Natural killer cell treated with Interleukin-12 subunit alpha and Interleukin-12 subunit beta and Interleukin-15 and Interleukin-18, amount 100 ng/mL, for 72 hours (primary cell): ENCODE data around the gene MEST. TPM values are rescaled to one million over a fixed set of nuclear protein-coding genes. Genes with fewer than 3 reads are reported as not detected.
"Not testable (repeated sequence)": the region's sequence is repeated elsewhere in the genome, so short reads cannot be mapped to it uniquely, and the experiment has no call there.

Experiments used
- ATAC-seq, 2 donors: fragments of 150-1000 bp; cut with Tn5 transposase in 1 of 2; sonication (Bioruptor Pico), chemical (Tn5 transposase) in 1 of 2; 2 replicates each; pipeline ENCODE4 v1.10.0; 2021
- DNase-seq: peaks from one replicate; pipeline ENCODE4 v3.0.0; 2022; ENCODE audit warnings: low spot score
- H3K27ac Mint-ChIP-seq, 2 donors: 1 replicate in 1 of 2; 2 replicates in 1 of 2; pipeline ENCODE4 v1.8.0; 2022; ENCODE audit warnings: mixed read lengths in 2 of 2, mild to moderate bottlenecking in 1 of 2, moderate library complexity in 1 of 2
- H3K27me3 Mint-ChIP-seq, 2 donors: 1 replicate in 1 of 2; 2 replicates in 1 of 2; pipeline ENCODE4 v1.8.0; 2022; ENCODE audit warnings: mixed read lengths in 2 of 2
- H3K36me3 Mint-ChIP-seq: one replicate; pipeline ENCODE4 v1.8.0; 2022; ENCODE audit warnings: mixed read lengths
- H3K4me1 Mint-ChIP-seq, 2 donors: 1 replicate in 1 of 2; 2 replicates in 1 of 2; pipeline ENCODE4 v1.8.0; 2022; ENCODE audit warnings: low read depth in 2 of 2, mixed read lengths in 2 of 2, mild to moderate bottlenecking in 1 of 2
- H3K4me3 Mint-ChIP-seq: one replicate; pipeline ENCODE4 v1.8.0; 2022; ENCODE audit warnings: mixed read lengths
- H3K9me3 Mint-ChIP-seq: 2 replicates; pipeline ENCODE4 v1.8.0; 2022; ENCODE audit warnings: mixed read lengths
- total RNA-seq, 2 donors: library from RNA; stranded (reverse); gene quantifications; one replicate each; pipeline ENCODE4 v1.2.3, GENCODE V29; 2022

MEST gene
- total RNA-seq, 2 donors from 2014 or later = 0.73 to 1.3 TPM

DNA sequence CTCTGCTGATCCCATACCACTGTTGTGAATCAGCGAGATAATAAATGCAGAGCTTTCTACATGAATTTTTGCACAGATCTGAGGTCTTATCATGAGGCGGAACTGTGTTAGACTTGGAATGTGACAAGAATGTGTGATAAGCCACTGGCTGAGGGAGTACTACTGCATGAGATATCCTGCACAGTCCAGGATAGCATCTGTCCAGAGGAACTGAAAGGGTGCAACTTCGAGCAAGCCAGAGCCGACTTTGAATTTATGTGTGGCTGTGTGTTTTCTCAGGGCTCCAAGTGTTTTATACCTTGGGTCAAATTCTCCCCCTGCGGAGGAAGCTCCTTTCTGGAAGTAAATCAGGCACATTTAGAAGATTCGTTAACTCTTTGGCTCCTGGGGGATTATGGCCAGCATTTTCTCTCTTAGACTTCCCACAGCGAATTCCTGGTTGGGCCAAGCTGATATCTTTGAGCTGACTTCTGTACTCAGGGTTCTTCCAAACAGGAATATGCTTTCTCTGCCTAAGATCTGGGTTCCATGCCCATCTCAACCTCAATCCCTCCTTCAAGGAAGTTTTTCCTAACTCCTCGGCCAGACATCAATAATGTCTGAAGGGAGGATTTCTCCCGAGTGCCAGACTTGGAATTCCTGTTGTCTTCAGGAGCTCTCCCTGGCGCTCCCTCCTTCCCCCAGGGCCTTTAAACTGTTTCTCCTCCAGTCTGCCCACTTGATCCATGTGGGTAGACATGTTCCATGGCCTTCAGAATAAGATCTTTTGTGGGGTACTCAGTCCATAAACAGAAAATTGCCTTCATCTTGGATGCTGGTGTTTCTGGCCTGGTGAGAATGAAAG is 2.5 kb upstream of the MEST start:
- Mint-ChIP-seq H3K27me3 (peaks cover 40 to 41% of the 10 kb centered on the region in 2 donors), H3K27ac (no peak overlapping the region), H3K4me1 (peaks cover 29 to 31% of the 10 kb centered on the region in 2 donors), H3K9me3 (no peaks in the 10 kb centered on the region), H3K4me3 (no peak overlapping the region), H3K36me3 (no peaks in the 10 kb centered on the region)
- no peak for DNase-seq
- ATAC-seq = no peak

DNA sequence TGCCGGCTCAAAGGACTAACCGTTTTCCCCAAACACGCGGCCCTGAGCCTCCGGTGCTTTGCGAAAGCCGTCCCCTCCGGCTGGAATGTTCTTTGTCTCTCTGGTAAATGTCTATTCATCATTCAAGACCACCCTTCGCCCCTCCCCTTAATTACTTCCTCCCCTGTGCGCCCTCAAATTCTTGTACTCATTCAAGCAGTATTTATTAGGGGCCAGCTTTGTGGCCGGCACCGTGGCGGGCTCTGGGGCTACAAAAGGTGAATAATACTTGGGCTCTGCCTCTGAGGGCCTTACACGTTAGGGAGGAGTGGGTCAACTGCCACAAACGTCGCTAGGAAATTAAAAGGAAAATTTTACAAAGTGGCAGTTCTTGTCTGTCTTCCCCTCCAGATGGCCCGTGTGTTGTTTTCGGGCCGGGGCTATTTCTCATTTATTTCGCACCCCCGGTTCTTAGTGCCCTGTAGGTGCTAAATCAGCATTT is 1.5 kb upstream of the MEST start:
- no peak overlapping the region for H3K4me3 Mint-ChIP-seq
- ATAC-seq (no peak), DNase-seq (no peak)
- no peaks in the 10 kb centered on the region for H3K36me3 Mint-ChIP-seq
- peaks cover 36% of the 10 kb centered on the region in 2 donors for H3K27me3 Mint-ChIP-seq
- H3K4me1 Mint-ChIP-seq = peaks cover 22 to 23% of the 10 kb centered on the region in 2 donors
- H3K27ac Mint-ChIP-seq = no peak overlapping the region
- H3K9me3 Mint-ChIP-seq = no peaks in the 10 kb centered on the region

GRCh38 chr7:130490888-130491804 is 739 bp upstream of the MEST start:
- Mint-ChIP-seq H3K4me3 (peak overlapping the region; percentile 63), H3K27ac (no peak overlapping the region), H3K9me3 (no peaks in the 10 kb centered on the region), H3K4me1 (peaks cover 15 to 17% of the 10 kb centered on the region in 2 donors), H3K36me3 (no peaks in the 10 kb centered on the region), H3K27me3 (peaks cover 31 to 32% of the 10 kb centered on the region in 2 donors)
- DNase-seq (no peak), ATAC-seq (peak; percentile 48 to 51)

- DNase-seq (no peak), ATAC-seq (no peak)
- H3K27ac Mint-ChIP-seq = no peak overlapping the region
- peaks cover 22 to 24% of the 10 kb centered on the region in 2 donors for H3K27me3 Mint-ChIP-seq
- peak overlapping the region; percentile 17 for H3K4me3 Mint-ChIP-seq
- no peaks in the 10 kb centered on the region for H3K36me3 Mint-ChIP-seq
- H3K4me1 Mint-ChIP-seq = peaks cover 6 to 9% of the 10 kb centered on the region in 2 donors
- no peaks in the 10 kb centered on the region for H3K9me3 Mint-ChIP-seq
Measured at GRCh38 chr7:130492523-130493274, 814 bp downstream of the MEST start.

DNA sequence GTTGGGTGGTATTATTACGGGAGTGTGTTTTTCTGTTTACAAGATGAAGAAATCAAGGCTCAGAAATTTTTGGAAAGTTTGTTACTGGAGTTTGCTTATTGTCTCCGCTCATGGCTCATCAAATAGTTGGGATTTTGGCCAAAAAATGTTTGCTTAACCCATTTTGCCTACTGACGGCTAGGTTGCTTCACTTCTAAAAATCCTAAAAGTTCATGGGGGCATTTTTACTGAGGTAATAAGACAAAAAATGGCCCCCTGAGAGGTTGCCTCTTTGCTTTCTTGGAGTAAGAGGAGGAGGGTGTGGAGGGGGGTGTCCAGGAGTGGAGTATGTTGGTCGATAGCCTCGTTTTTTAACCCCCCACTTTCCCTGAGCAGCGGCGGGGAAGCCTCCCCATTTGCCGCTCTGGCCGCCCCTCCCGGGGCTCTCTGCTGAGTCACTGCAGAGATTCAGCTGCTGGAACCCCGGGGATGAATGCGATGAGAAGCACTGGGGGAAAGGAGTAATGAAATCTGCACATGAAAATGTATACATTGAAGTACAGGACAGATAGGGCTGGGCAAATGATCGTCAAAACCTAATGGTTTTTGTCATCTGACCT is 1.5 kb downstream of the MEST start:
- H3K36me3 Mint-ChIP-seq = no peaks in the 10 kb centered on the region
- peak overlapping the region; percentile 17 for H3K4me3 Mint-ChIP-seq
- H3K9me3 Mint-ChIP-seq = no peaks in the 10 kb centered on the region
- H3K4me1 Mint-ChIP-seq = peaks cover 6 to 9% of the 10 kb centered on the region in 2 donors
- peaks cover 21 to 22% of the 10 kb centered on the region in 2 donors for H3K27me3 Mint-ChIP-seq
- no peak overlapping the region for H3K27ac Mint-ChIP-seq
- DNase-seq (no peak), ATAC-seq (no peak)

- no peak for DNase-seq
- H3K4me3 Mint-ChIP-seq = no peak overlapping the region
- peaks cover 19 to 22% of the 10 kb centered on the region in 2 donors for H3K27me3 Mint-ChIP-seq
- H3K27ac Mint-ChIP-seq = no peak overlapping the region
- peaks cover 6 to 9% of the 10 kb centered on the region in 2 donors for H3K4me1 Mint-ChIP-seq
- no peak for ATAC-seq
- H3K36me3 Mint-ChIP-seq = no peaks in the 10 kb centered on the region
- H3K9me3 Mint-ChIP-seq = no peaks in the 10 kb centered on the region
Measured at GRCh38 chr7:130494431-130494858, 2.6 kb downstream of the MEST start.

DNA sequence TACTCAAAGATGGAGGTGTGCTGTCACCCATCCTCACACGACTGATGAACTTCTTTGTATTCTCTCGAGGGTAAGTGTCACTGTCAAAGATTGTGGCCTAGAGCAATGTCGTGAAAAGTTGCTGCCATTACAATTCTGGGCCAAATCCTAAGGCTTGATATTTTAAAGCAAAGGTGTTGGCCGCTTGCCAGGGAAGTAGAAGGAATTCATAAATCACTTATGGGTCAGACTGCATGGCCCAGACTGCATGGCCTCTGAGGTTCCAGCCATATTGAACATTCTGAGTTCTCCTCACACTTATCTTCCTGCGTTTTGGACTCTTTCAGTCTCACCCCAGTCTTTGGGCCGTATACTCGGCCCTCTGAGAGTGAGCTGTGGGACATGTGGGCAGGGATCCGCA is 8.6 kb downstream of the MEST start:
- Mint-ChIP-seq H3K4me3 (no peak overlapping the region), H3K36me3 (no peaks in the 10 kb centered on the region), H3K27me3 (no peaks in the 10 kb centered on the region), H3K9me3 (no peaks in the 10 kb centered on the region), H3K27ac (no peak overlapping the region), H3K4me1 (no peaks in the 10 kb centered on the region)
- ATAC-seq (no peak), DNase-seq (no peak)

- Mint-ChIP-seq H3K36me3 (no peaks in the 10 kb centered on the region), H3K4me1 (no peaks in the 10 kb centered on the region), H3K27ac (no peak overlapping the region), H3K4me3 (no peak overlapping the region), H3K27me3 (no peaks in the 10 kb centered on the region), H3K9me3 (no peaks in the 10 kb centered on the region)
- DNase-seq (no peak), ATAC-seq (no peak)
Measured at GRCh38 chr7:130500910-130501309, 9.0 kb downstream of the MEST start.

- Mint-ChIP-seq H3K9me3 (no peaks in the 10 kb centered on the region), H3K4me1 (no peaks in the 10 kb centered on the region), H3K27ac (no peak overlapping the region), H3K4me3 (no peak overlapping the region), H3K36me3 (no peaks in the 10 kb centered on the region), H3K27me3 (no peaks in the 10 kb centered on the region)
- no peak for ATAC-seq
- DNase-seq = no peak
Measured at GRCh38 chr7:130505753-130506152, 13.9 kb downstream of the MEST start.

DNA sequence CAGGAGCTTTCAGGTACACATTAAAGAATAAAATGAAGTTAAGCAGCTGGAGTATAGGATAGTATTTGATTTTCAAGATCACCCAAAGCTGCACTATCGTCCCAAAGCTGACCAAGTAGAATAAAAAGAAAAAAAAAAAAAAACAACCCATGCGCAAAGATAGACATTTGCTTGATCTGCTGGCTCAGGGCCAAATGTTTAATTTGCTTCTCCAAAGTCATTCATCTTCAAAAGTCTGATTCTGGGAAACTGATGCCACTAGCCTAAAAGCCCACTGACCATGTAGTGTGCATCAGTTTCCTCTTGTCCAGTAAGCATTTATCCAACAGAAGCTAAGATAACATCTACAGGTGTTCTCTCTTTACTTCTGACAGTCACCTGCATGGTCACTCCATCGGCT is 14.5 kb downstream of the MEST start:
- no peaks in the 10 kb centered on the region for H3K36me3 Mint-ChIP-seq
- H3K27ac Mint-ChIP-seq = no peak overlapping the region
- DNase-seq = no peak
- no peak for ATAC-seq
- H3K9me3 Mint-ChIP-seq = no peaks in the 10 kb centered on the region
- H3K4me1 Mint-ChIP-seq = no peaks in the 10 kb centered on the region
- H3K27me3 Mint-ChIP-seq = no peaks in the 10 kb centered on the region
- no peak overlapping the region for H3K4me3 Mint-ChIP-seq

- not testable (repeated sequence) for H3K4me1 Mint-ChIP-seq, H3K4me3 Mint-ChIP-seq, DNase-seq, ATAC-seq, H3K9me3 Mint-ChIP-seq, H3K36me3 Mint-ChIP-seq, H3K27me3 Mint-ChIP-seq, H3K27ac Mint-ChIP-seq
Measured at GRCh38 chr7:130512038-130512437, 20.2 kb downstream of the MEST start.

- DNase-seq (no peak), ATAC-seq (no peak)
- H3K27me3 Mint-ChIP-seq = no peaks in the 10 kb centered on the region
- H3K9me3 Mint-ChIP-seq = no peaks in the 10 kb centered on the region
- H3K4me1 Mint-ChIP-seq = no peaks in the 10 kb centered on the region
- H3K27ac Mint-ChIP-seq = no peak overlapping the region
- H3K36me3 Mint-ChIP-seq = no peaks in the 10 kb centered on the region
- no peak overlapping the region for H3K4me3 Mint-ChIP-seq
Measured at GRCh38 chr7:130513447-130513846, 21.6 kb downstream of the MEST start.
